PC-9 (cell line): ENCODE measurements around the gene CWH43.

ENCODE experiments used
- EZH2 ChIP-seq: fragments of 200-600 bp; sonication (generic); IDR thresholded peaks from 2 replicates; pipeline ENCODE4 v1.8.0; 2017; ENCODE audit warnings: antibody characterized with exemption, low read depth
- TF ChIP-seq, protein P1 (sequence below): fragments of 200-600 bp; sonication (generic); conservative IDR thresholded peaks from 2 replicates; pipeline ENCODE4 v1.6.1; 2017; ENCODE audit warnings: mixed run types, antibody characterized with exemption, mild to moderate bottlenecking, moderate library complexity

DNA sequence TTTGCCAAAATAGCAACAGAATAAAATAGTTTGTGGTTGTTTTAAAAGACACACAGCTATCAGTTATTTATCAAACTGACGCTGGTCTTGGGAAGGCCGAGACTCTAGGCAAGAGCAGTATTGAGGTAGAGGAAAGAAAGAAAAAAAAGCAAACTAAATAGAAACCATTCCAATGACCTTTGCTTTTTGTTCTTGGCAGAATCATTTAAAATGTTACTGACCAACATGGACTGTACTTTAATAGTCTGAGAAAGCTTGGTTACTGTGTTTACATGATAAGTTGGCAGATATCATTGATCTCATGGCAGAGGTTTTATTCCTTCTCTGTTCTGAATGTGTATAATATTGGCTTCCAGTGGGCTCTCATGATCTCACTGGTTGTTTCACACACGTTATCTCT lies 11.9 kb downstream of the CWH43 start:
- TF ChIP-seq, protein P1, sequence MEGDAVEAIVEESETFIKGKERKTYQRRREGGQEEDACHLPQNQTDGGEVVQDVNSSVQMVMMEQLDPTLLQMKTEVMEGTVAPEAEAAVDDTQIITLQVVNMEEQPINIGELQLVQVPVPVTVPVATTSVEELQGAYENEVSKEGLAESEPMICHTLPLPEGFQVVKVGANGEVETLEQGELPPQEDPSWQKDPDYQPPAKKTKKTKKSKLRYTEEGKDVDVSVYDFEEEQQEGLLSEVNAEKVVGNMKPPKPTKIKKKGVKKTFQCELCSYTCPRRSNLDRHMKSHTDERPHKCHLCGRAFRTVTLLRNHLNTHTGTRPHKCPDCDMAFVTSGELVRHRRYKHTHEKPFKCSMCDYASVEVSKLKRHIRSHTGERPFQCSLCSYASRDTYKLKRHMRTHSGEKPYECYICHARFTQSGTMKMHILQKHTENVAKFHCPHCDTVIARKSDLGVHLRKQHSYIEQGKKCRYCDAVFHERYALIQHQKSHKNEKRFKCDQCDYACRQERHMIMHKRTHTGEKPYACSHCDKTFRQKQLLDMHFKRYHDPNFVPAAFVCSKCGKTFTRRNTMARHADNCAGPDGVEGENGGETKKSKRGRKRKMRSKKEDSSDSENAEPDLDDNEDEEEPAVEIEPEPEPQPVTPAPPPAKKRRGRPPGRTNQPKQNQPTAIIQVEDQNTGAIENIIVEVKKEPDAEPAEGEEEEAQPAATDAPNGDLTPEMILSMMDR, result no peak
- no peak for TF ChIP-seq EZH2
